H9 (cell line): ENCODE data around the gene OLIG3. TPM values are rescaled to one million over a fixed set of nuclear protein-coding genes. Genes with fewer than 3 reads are reported as not detected.

ENCODE experiments used
- DNase-seq: peaks from one replicate; pipeline ENCODE4 v3.0.0-alpha.2; 2017
- H2AFZ ChIP-seq: one replicate; pipeline ENCODE4 v1.6.1; 2013; ENCODE audit warnings: mild to moderate bottlenecking, low read length, control low read depth, moderate library complexity
- H2AK5ac ChIP-seq: 2 replicates; pipeline ENCODE4 v1.6.1; 2013; ENCODE audit warnings: low read length, control low read depth, mixed read lengths; ENCODE audit not compliant: insufficient read length
- H2BK120ac ChIP-seq: one replicate; pipeline ENCODE4 v1.6.1; 2013; ENCODE audit warnings: low read depth, mild to moderate bottlenecking, low read length, control low read depth, inconsistent platforms; ENCODE audit not compliant: poor library complexity, severe bottlenecking
- H2BK12ac ChIP-seq: 2 replicates; pipeline ENCODE4 v1.6.1; 2013; ENCODE audit warnings: low read length, control low read depth, mixed read lengths, low read depth; ENCODE audit not compliant: insufficient read length
- H2BK15ac ChIP-seq: 2 replicates; pipeline ENCODE4 v1.6.1; 2013; ENCODE audit warnings: low read depth, low read length, control low read depth
- H2BK20ac ChIP-seq: one replicate; pipeline ENCODE4 v1.6.1; 2013; ENCODE audit warnings: low read depth, mild to moderate bottlenecking, low read length, control low read depth, inconsistent platforms; ENCODE audit not compliant: poor library complexity, severe bottlenecking
- H2BK5ac ChIP-seq: 2 replicates; pipeline ENCODE4 v1.6.1; 2013; ENCODE audit warnings: low read length, control low read depth, mixed read lengths; ENCODE audit not compliant: insufficient read length
- H3K14ac ChIP-seq: 2 replicates; pipeline ENCODE4 v1.6.1; 2013; ENCODE audit warnings: low read length, control low read depth; ENCODE audit not compliant: insufficient read depth
- H3K18ac ChIP-seq: 2 replicates; pipeline ENCODE4 v1.6.1; 2013; ENCODE audit warnings: low read depth, mild to moderate bottlenecking, mixed read lengths, low read length, control low read depth; ENCODE audit not compliant: insufficient read length
- H3K23ac ChIP-seq: 2 replicates; pipeline ENCODE4 v1.6.1; 2013; ENCODE audit warnings: low read length, control low read depth, mixed read lengths, low read depth; ENCODE audit not compliant: insufficient read length
- H3K23me2 ChIP-seq: 2 replicates; pipeline ENCODE4 v1.6.1; 2013; ENCODE audit warnings: low read depth, mild to moderate bottlenecking, mixed read lengths, low read length, control low read depth; ENCODE audit not compliant: insufficient read length, poor library complexity, severe bottlenecking
- H3K27ac ChIP-seq: 2 replicates; pipeline ENCODE4 v1.5.1; 2013; ENCODE audit warnings: low read length, control low read depth, mixed read lengths, low read depth; ENCODE audit not compliant: insufficient read length
- H3K27me3 ChIP-seq: 2 replicates; pipeline ENCODE4 v1.6.1; 2013; ENCODE audit warnings: low read length, control low read depth, inconsistent platforms; ENCODE audit not compliant: insufficient read depth
- H3K4ac ChIP-seq: 2 replicates; pipeline ENCODE4 v1.6.1; 2013; ENCODE audit warnings: low read depth, mild to moderate bottlenecking, control low read depth, inconsistent platforms, low read length, moderate library complexity
- H3K4me1 ChIP-seq: 2 replicates; pipeline ENCODE4 v1.6.1; 2013; ENCODE audit warnings: low read length, control low read depth, inconsistent platforms; ENCODE audit not compliant: insufficient read depth
- H3K4me2 ChIP-seq: 2 replicates; pipeline ENCODE4 v1.6.1; 2013; ENCODE audit warnings: low read length, control low read depth, mixed read lengths; ENCODE audit not compliant: insufficient read length, insufficient read depth
- H3K56ac ChIP-seq: 2 replicates; pipeline ENCODE4 v1.6.1; 2013; ENCODE audit warnings: low read depth, mild to moderate bottlenecking, mixed read lengths, low read length, control low read depth; ENCODE audit not compliant: insufficient read length
- H3K79me1 ChIP-seq: 2 replicates; pipeline ENCODE4 v1.6.1; 2013; ENCODE audit warnings: low read depth, mild to moderate bottlenecking, moderate library complexity, low read length, control low read depth, inconsistent platforms; ENCODE audit not compliant: insufficient read depth, poor library complexity, severe bottlenecking
- H3K79me2 ChIP-seq: 2 replicates; pipeline ENCODE4 v1.6.1; 2013; ENCODE audit warnings: low read length, control low read depth, inconsistent platforms; ENCODE audit not compliant: insufficient read depth
- H3K9ac ChIP-seq: 2 replicates; pipeline ENCODE4 v1.6.1; 2013; ENCODE audit warnings: low read length, control low read depth, mixed read lengths; ENCODE audit not compliant: insufficient read length; ENCODE audit errors: extremely low read depth
- H3K9me3 ChIP-seq: one replicate; pipeline ENCODE4 v1.6.1; 2013; ENCODE audit warnings: low read depth, low read length, inconsistent platforms; ENCODE audit not compliant: control insufficient read depth
- H3T11ph ChIP-seq: one replicate; pipeline ENCODE4 v1.6.1; 2013; ENCODE audit warnings: mild to moderate bottlenecking, low read length, control low read depth, inconsistent platforms
- H4K20me1 ChIP-seq: one replicate; pipeline ENCODE4 v1.6.1; 2013; ENCODE audit not compliant: control insufficient read depth, insufficient read length, insufficient read depth
- H4K5ac ChIP-seq: 2 replicates; pipeline ENCODE4 v1.6.1; 2013; ENCODE audit warnings: low read depth, mild to moderate bottlenecking, mixed read lengths, low read length, control low read depth; ENCODE audit not compliant: insufficient read length
- H4K8ac ChIP-seq: replicated peaks from 2 replicates; pipeline ENCODE4 v1.6.1; 2013; ENCODE audit warnings: low read length, control low read depth, mixed read lengths, low read depth; ENCODE audit not compliant: insufficient read length
- H4K91ac ChIP-seq: 2 replicates; pipeline ENCODE4 v1.6.1; 2013; ENCODE audit warnings: low read depth, mild to moderate bottlenecking, moderate library complexity, mixed read lengths, low read length, control low read depth; ENCODE audit not compliant: insufficient read length
- H3K27ac Mint-ChIP-seq, 3 experiments: 2 replicates in 2 of 3; 3 replicates in 1 of 3; pipeline ENCODE4 v1.8.0; 2020 to 2021; ENCODE audit warnings: mixed read lengths in 3 of 3, mild to moderate bottlenecking in 1 of 3, moderate library complexity in 1 of 3
- H3K27me3 Mint-ChIP-seq: 2 replicates; pipeline ENCODE4 v1.8.0; 2021; ENCODE audit warnings: low read depth, mild to moderate bottlenecking, moderate library complexity, mixed read lengths
- H3K36me3 Mint-ChIP-seq, 3 experiments: 2 replicates in 2 of 3; 3 replicates in 1 of 3; pipeline ENCODE4 v1.8.0; 2020 to 2021; ENCODE audit warnings: low read depth in 3 of 3, mixed read lengths in 3 of 3; ENCODE audit not compliant: insufficient read depth in 1 of 3
- H3K4me1 Mint-ChIP-seq, 2 experiments: 2 replicates each; pipeline ENCODE4 v1.8.0; 2020; ENCODE audit warnings: mixed read lengths in 2 of 2
- H3K4me3 Mint-ChIP-seq, 2 experiments: 2 replicates in 1 of 2; 3 replicates in 1 of 2; pipeline ENCODE4 v1.8.0; 2020 to 2021; ENCODE audit warnings: mild to moderate bottlenecking in 2 of 2, mixed read lengths in 2 of 2, moderate library complexity in 1 of 2
- H3K9me3 Mint-ChIP-seq, 2 experiments: 2 replicates in 1 of 2; 3 replicates in 1 of 2; pipeline ENCODE4 v1.8.0; 2020; ENCODE audit warnings: mild to moderate bottlenecking in 2 of 2, mixed read lengths in 2 of 2, moderate library complexity in 1 of 2
- WGBS: extraction: QIAGEN DNeasy Blood & Tissue Kit; methylation state at CpG from one replicate; pipeline ENCODE4 v1.1.7; 2013; ENCODE audit warnings: missing lambda C conversion rate, low lambda C conversion rate, mixed read lengths; ENCODE audit not compliant: insufficient read length; ENCODE audit errors: extremely low coverage; 5-methylcytosine and 5-hydroxymethylcytosine counted together
- total RNA-seq: library from RNA; stranded (reverse); gene quantifications from 2 replicates; pipeline ENCODE4 v1.2.1, GENCODE V29; 2021
- TF ChIP-seq, protein P1 (sequence below): fragments of 200-600 bp; sonication (generic); conservative IDR thresholded peaks from 3 replicates; pipeline ENCODE4 v1.8.0; 2021; ENCODE audit warnings: antibody characterized with exemption, mild to moderate bottlenecking

OLIG3 gene
- total RNA-seq, 1 experiment from 2014 or later, result 0.22 TPM

- TF ChIP-seq, protein P1, sequence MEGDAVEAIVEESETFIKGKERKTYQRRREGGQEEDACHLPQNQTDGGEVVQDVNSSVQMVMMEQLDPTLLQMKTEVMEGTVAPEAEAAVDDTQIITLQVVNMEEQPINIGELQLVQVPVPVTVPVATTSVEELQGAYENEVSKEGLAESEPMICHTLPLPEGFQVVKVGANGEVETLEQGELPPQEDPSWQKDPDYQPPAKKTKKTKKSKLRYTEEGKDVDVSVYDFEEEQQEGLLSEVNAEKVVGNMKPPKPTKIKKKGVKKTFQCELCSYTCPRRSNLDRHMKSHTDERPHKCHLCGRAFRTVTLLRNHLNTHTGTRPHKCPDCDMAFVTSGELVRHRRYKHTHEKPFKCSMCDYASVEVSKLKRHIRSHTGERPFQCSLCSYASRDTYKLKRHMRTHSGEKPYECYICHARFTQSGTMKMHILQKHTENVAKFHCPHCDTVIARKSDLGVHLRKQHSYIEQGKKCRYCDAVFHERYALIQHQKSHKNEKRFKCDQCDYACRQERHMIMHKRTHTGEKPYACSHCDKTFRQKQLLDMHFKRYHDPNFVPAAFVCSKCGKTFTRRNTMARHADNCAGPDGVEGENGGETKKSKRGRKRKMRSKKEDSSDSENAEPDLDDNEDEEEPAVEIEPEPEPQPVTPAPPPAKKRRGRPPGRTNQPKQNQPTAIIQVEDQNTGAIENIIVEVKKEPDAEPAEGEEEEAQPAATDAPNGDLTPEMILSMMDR, result no peak
- Mint-ChIP-seq H3K27ac (no peak overlapping the region), H3K4me1 (peaks cover 76 to 77% of the 10 kb centered on the region in 2 experiments), H3K36me3 (no peaks in the 10 kb centered on the region; a peak in 1 of 7 replicates), H3K9me3 (no peaks in the 10 kb centered on the region; a peak in 2 of 5 replicates), H3K4me3 (peak overlapping the region; percentile 60 to 86), H3K27me3 (peaks cover 100% of the 10 kb centered on the region)
- Histone ChIP-seq H3K14ac (no peak overlapping the region), H4K20me1 (peaks cover 2% of the 10 kb centered on the region), H3K27ac (no peak overlapping the region), H3K56ac (no peak overlapping the region), H3K4me2 (peak overlapping the region; percentile 81), H4K91ac (no peak overlapping the region), H2BK20ac (no peak overlapping the region), H2BK120ac (no peak overlapping the region), H3K79me2 (no peaks in the 10 kb centered on the region), H4K8ac (no peak overlapping the region), H4K5ac (no peak overlapping the region), H3K4ac (no peak overlapping the region), H3K9me3 (no peaks in the 10 kb centered on the region), H2AFZ (no peak overlapping the region), H2BK15ac (no peak overlapping the region), H2BK12ac (no peak overlapping the region), H3K79me1 (no peaks in the 10 kb centered on the region), H3K27me3 (peaks cover 89% of the 10 kb centered on the region), H3K23me2 (peaks cover 50% of the 10 kb centered on the region), H3K9ac (no peak overlapping the region), H3K23ac (no peak overlapping the region), H2AK5ac (no peak overlapping the region), H3T11ph (no peak overlapping the region), H2BK5ac (no peak overlapping the region), H3K18ac (no peak overlapping the region), H3K4me1 (no peaks in the 10 kb centered on the region; the same call in 1 of the 2 replicates)
- WGBS, result no CpG with 5 or more reads among the region's 29 CpGs
- no peak for DNase-seq
Observed at GRCh38 chr6:137492289-137493217, 1.6 kb downstream of the OLIG3 start.
